A673 (cell line): ENCODE results near the gene SCAI. TPM values are rescaled to one million over a fixed set of nuclear protein-coding genes. Genes with fewer than 3 reads are reported as not detected.
"Not testable (repeated sequence)": the region's sequence is repeated elsewhere in the genome, so short reads cannot be mapped to it uniquely, and the experiment has no call there.

Source experiments
- BruUV-seq: library from RNA; stranded (reverse); fragments of 400-500 nt; replicated peaks from 2 replicates; lab custom pipeline; 2021; lab: Mats Ljungman, UMichigan
- CTCF ChIA-PET: fragments of 300-600 bp; sonication (Branson Sonifier 250); formaldehyde crosslinking; loops from one replicate; lab custom pipeline; 2022; ENCODE audit warnings: antibody characterized with exemption; lab: Charles Lee
- POLR2A ChIA-PET: fragments of 300-600 bp; sonication (Branson Sonifier 250); formaldehyde crosslinking; loops from one replicate; lab custom pipeline; 2022; ENCODE audit warnings: antibody characterized with exemption; ENCODE audit not compliant: low non-redundant PET; lab: Charles Lee
- DNase-seq: peaks from one replicate; pipeline ENCODE4 v3.0.0-alpha.2; 2015; ENCODE audit warnings: low spot score
- H3K27ac ChIP-seq: fragments of 200-600 bp; sonication (generic); 2 replicates; pipeline ENCODE4 v1.5.1; 2016; ENCODE audit warnings: mixed run types, low read depth, mild to moderate bottlenecking, mixed read lengths, antibody characterized with exemption, low read length; ENCODE audit not compliant: poor library complexity, severe bottlenecking
- H3K27me3 ChIP-seq: fragments of 200-600 bp; sonication (generic); replicated peaks from 2 replicates; pipeline ENCODE4 v1.6.1; 2017; ENCODE audit warnings: mixed run types, low read depth, mild to moderate bottlenecking, mixed read lengths, antibody characterized with exemption, low read length; ENCODE audit not compliant: insufficient read depth, poor library complexity
- H3K36me3 ChIP-seq: fragments of 200-600 bp; sonication (generic); 2 replicates; pipeline ENCODE4 v1.6.1; 2016; ENCODE audit warnings: mixed run types, mild to moderate bottlenecking, mixed read lengths, antibody characterized with exemption, low read length; ENCODE audit not compliant: insufficient read depth, poor library complexity, severe bottlenecking
- H3K4me1 ChIP-seq: fragments of 200-600 bp; sonication (generic); 2 replicates; pipeline ENCODE4 v1.6.1; 2017; ENCODE audit warnings: mixed run types, mild to moderate bottlenecking, mixed read lengths, antibody characterized with exemption, low read length; ENCODE audit not compliant: insufficient read depth, poor library complexity, severe bottlenecking
- H3K4me3 ChIP-seq: fragments of 200-600 bp; sonication (generic); 2 replicates; pipeline ENCODE4 v1.5.1; 2016; ENCODE audit warnings: low read depth, mixed run types, mild to moderate bottlenecking, mixed read lengths, low read length; ENCODE audit not compliant: poor library complexity, severe bottlenecking
- H3K9me3 ChIP-seq: fragments of 200-600 bp; sonication (generic); 2 replicates; pipeline ENCODE4 v1.6.1; 2016; ENCODE audit warnings: mixed run types, low read depth, mild to moderate bottlenecking, mixed read lengths, antibody characterized with exemption, low read length; ENCODE audit not compliant: poor library complexity, severe bottlenecking
- CTCF ChIP-seq: fragments of 300-800, 200-600 bp; sonication (generic); conservative IDR thresholded peaks from 2 replicates; pipeline ENCODE4 v1.5.1; 2017; ENCODE audit warnings: low read depth, mild to moderate bottlenecking, antibody characterized with exemption, low read length, moderate library complexity, mixed read lengths
- EZH2 ChIP-seq: fragments of 200-600 bp; sonication (generic); IDR thresholded peaks from 2 replicates; pipeline ENCODE4 v1.6.1; 2017; ENCODE audit warnings: borderline replicate concordance, low read depth, mild to moderate bottlenecking, mixed read lengths, antibody characterized with exemption, low read length; ENCODE audit not compliant: poor library complexity, severe bottlenecking
- intact Hi-C: fragments of 100-400 bp; cut with micrococcal nuclease; formaldehyde crosslinking; loops from one replicate; pipeline ENCODE4 v1.10.0; 2022; ENCODE audit not compliant: unreplicated experiment
- total RNA-seq: library from RNA; stranded (reverse); gene quantifications from 2 replicates; pipeline ENCODE4 v1.2.3, GENCODE V29; 2021

Gene SCAI
- total RNA-seq, 1 experiment from 2014 or later: 14.1 TPM

GRCh38 chr9:124969401-124969800 is 173.9 kb downstream of the SCAI start:
- TF ChIP-seq CTCF (no peak), EZH2 (no peak)
- BruUV-seq: no TSS peak
- Histone ChIP-seq H3K4me1 (no peaks in the 10 kb centered on the region), H3K4me3 (no peak overlapping the region), H3K27me3 (no peaks in the 10 kb centered on the region), H3K9me3 (no peaks in the 10 kb centered on the region), H3K27ac (no peak overlapping the region), H3K36me3 (peaks cover 9% of the 10 kb centered on the region)
- intact Hi-C loops: no loop called here
- POLR2A ChIA-PET: no interaction called here
- CTCF ChIA-PET: no interaction called here
- no peak for DNase-seq

GRCh38 chr9:124968238-124968637 is 175.1 kb downstream of the SCAI start:
- no peaks in the 10 kb centered on the region for H3K9me3 ChIP-seq
- H3K4me1 ChIP-seq: no peaks in the 10 kb centered on the region
- no peak overlapping the region for H3K4me3 ChIP-seq
- no TSS peak for BruUV-seq
- H3K36me3 ChIP-seq: peaks cover 9% of the 10 kb centered on the region
- H3K27ac ChIP-seq: no peak overlapping the region
- intact Hi-C loops: no loop called here
- ChIA-PET POLR2A (no interaction called here), CTCF (no interaction called here)
- no peak for DNase-seq
- TF ChIP-seq EZH2: no peak
- TF ChIP-seq CTCF: no peak
- no peaks in the 10 kb centered on the region for H3K27me3 ChIP-seq

GRCh38 chr9:124965775-124966568 is 177.4 kb downstream of the SCAI start:
- BruUV-seq, intact Hi-C loops, H3K4me1 ChIP-seq, DNase-seq, H3K36me3 ChIP-seq, POLR2A ChIA-PET, H3K9me3 ChIP-seq, CTCF ChIA-PET, H3K27me3 ChIP-seq, H3K4me3 ChIP-seq, H3K27ac ChIP-seq: not testable (repeated sequence)

GRCh38 chr9:124964604-124965003 is 178.7 kb downstream of the SCAI start:
- DNase-seq: no peak
- Histone ChIP-seq H3K27me3 (no peaks in the 10 kb centered on the region), H3K36me3 (no peaks in the 10 kb centered on the region), H3K27ac (no peak overlapping the region), H3K9me3 (no peaks in the 10 kb centered on the region), H3K4me1 (no peaks in the 10 kb centered on the region), H3K4me3 (no peak overlapping the region)
- BruUV-seq: no TSS peak
- intact Hi-C loops: no loop called here
- CTCF ChIA-PET: no interaction called here
- POLR2A ChIA-PET: interaction anchor here (0.7 kb wide), 1 partner anchor 32 kb away, joined by 13 read pairs; no protein-coding TSS in a partner anchor
- TF ChIP-seq CTCF (no peak), EZH2 (no peak)
